Lower leg skin (tissue), 3 donors: Measurements from ENCODE around the gene IVD.

Experiments
- POLR2A ChIP-seq, 2 donors: fragments of 450-650 bp; IDR thresholded peaks; one replicate each; pipeline ENCODE4 v1.6.1; 2016 to 2017; ENCODE audit warnings: antibody characterized with exemption in 2 of 2, mild to moderate bottlenecking in 1 of 2, moderate library complexity in 1 of 2
- TF ChIP-seq, protein P1 (sequence below), 3 donors: fragments of 450-650 bp; IDR thresholded peaks; one replicate each; pipeline ENCODE4 v1.5.1; 2016; ENCODE audit warnings: antibody characterized with exemption in 3 of 3, mild to moderate bottlenecking in 3 of 3, moderate library complexity in 2 of 3

DNA sequence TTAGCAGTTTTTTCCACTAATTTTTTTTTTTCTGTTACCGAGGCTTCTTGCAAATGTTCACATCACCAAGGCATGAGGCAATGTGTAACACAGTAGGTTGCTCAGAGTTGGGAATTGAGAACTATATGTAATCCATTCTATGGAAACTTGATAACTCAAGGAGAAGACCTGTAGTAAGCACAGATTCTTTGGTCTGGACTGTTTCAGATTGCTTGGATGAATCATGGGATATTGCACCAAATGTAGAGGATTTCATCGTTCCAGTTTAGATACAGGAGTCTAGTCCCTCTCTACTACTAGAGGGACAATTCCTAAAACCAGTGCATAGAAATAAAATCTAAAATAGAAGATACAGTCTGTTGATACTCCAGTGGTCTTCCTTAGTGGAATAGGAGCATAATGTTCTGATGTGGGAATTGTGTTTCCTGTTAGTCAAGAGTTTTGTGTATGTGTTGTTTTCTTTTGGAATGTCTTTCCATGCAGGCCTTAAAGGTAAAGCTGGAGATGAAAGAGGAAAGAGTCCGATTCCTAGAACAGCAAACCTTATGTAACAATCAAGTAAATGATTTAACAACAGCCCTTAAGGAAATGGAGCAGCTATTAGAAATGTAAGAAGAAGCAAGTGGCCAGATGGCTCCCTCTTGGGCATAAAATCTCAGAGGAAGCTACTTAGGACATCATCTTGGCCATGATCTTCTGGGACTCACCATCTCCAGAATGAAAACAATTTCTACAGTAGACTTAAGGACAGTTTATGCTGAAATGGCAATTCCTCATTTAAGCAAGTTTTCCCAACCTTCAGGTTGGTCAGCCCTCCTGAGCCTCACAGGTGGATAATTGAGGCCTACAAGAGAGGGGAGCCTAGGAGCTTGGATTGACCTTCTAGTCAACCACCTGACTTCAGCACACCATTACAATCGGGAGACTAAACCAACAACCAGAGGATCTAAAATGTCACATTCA is 12.3 kb upstream of the IVD start:
- TF ChIP-seq, protein P1, sequence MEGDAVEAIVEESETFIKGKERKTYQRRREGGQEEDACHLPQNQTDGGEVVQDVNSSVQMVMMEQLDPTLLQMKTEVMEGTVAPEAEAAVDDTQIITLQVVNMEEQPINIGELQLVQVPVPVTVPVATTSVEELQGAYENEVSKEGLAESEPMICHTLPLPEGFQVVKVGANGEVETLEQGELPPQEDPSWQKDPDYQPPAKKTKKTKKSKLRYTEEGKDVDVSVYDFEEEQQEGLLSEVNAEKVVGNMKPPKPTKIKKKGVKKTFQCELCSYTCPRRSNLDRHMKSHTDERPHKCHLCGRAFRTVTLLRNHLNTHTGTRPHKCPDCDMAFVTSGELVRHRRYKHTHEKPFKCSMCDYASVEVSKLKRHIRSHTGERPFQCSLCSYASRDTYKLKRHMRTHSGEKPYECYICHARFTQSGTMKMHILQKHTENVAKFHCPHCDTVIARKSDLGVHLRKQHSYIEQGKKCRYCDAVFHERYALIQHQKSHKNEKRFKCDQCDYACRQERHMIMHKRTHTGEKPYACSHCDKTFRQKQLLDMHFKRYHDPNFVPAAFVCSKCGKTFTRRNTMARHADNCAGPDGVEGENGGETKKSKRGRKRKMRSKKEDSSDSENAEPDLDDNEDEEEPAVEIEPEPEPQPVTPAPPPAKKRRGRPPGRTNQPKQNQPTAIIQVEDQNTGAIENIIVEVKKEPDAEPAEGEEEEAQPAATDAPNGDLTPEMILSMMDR (IDR thresholded peaks at IDR 0.05) = no peak
- no peak for TF ChIP-seq POLR2A (IDR thresholded peaks at IDR 0.05)
